Testis (tissue), 2 donors: ENCODE data around the gene PGR.

ENCODE experiments used
- CTCF ChIP-seq, 3 experiments: fragments of 450-650 bp in 2 of 3; fragments of 200-600 bp in 1 of 3; sonication (generic) in 1 of 3; IDR thresholded peaks; one replicate each; pipeline ENCODE4 v1.5.1; 2016 to 2019; ENCODE audit warnings: antibody characterized with exemption in 3 of 3, mild to moderate bottlenecking in 2 of 3, moderate library complexity in 1 of 3
- POLR2A ChIP-seq: fragments of 450-650 bp; IDR thresholded peaks from one replicate; pipeline ENCODE4 v1.6.1; 2017; ENCODE audit warnings: antibody characterized with exemption, mild to moderate bottlenecking, moderate library complexity

- TF ChIP-seq CTCF (IDR thresholded peaks at IDR 0.05), result no peak
- TF ChIP-seq POLR2A, result no peak
These were observed 85.7 kb downstream of the PGR start for GRCh38 chr11:101043940-101044339.
